Measurements from ENCODE around the gene PSPC1. TPM values are rescaled to one million over a fixed set of nuclear protein-coding genes. Genes with fewer than 3 reads are reported as not detected.
"Not testable (repeated sequence)": the region's sequence is repeated elsewhere in the genome, so short reads cannot be mapped to it uniquely, and the experiment has no call there.

Gene PSPC1
- total RNA-seq, 1 experiment from 2014 or later: 60.7 TPM

GRCh38 chr13:19695829-19696228 lies 86.9 kb downstream of the PSPC1 start:
- Mint-ChIP-seq H3K4me3 (ENCODE audit: low read depth, unreplicated experiment) (no peak overlapping the region), H3K27me3 (ENCODE audit: unreplicated experiment) (no peaks in the 10 kb centered on the region), H3K27ac (ENCODE audit: unreplicated experiment) (no peak overlapping the region), H3K36me3 (ENCODE audit: insufficient read depth, unreplicated experiment) (peaks cover 13% of the 10 kb centered on the region), H3K4me1 (ENCODE audit: low read depth, unreplicated experiment) (peaks cover 29% of the 10 kb centered on the region), H3K9me3 (ENCODE audit: low read depth, unreplicated experiment) (no peaks in the 10 kb centered on the region)
- CTCF ChIA-PET: no interaction called here
- no peak for TF ChIP-seq CTCF (IDR thresholded peaks at IDR 0.05; ENCODE audit: unreplicated experiment)
- intact Hi-C loops (cut with micrococcal nuclease; ENCODE audit: unreplicated experiment): no loop called here
- no peak for DNase-seq
- BruUV-seq (replicated peaks): no TSS peak

- Mint-ChIP-seq H3K27ac (ENCODE audit: unreplicated experiment) (no peak overlapping the region), H3K4me1 (ENCODE audit: low read depth, unreplicated experiment) (peaks cover 29% of the 10 kb centered on the region), H3K4me3 (ENCODE audit: low read depth, unreplicated experiment) (no peak overlapping the region), H3K9me3 (ENCODE audit: low read depth, unreplicated experiment) (no peaks in the 10 kb centered on the region), H3K36me3 (ENCODE audit: insufficient read depth, unreplicated experiment) (peaks cover 13% of the 10 kb centered on the region), H3K27me3 (ENCODE audit: unreplicated experiment) (no peaks in the 10 kb centered on the region)
- BruUV-seq (replicated peaks): no TSS peak
- DNase-seq: no peak
- CTCF ChIA-PET: no interaction called here
- intact Hi-C loops (cut with micrococcal nuclease; ENCODE audit: unreplicated experiment): no loop called here
- TF ChIP-seq CTCF (IDR thresholded peaks at IDR 0.05; ENCODE audit: unreplicated experiment): no peak
Observed at GRCh38 chr13:19695428-19695827, 87.3 kb downstream of the PSPC1 start.

GRCh38 chr13:19691447-19691846 lies 91.3 kb downstream of the PSPC1 start:
- intact Hi-C loops (cut with micrococcal nuclease; ENCODE audit: unreplicated experiment); BruUV-seq (replicated peaks); H3K27me3 Mint-ChIP-seq (ENCODE audit: unreplicated experiment); DNase-seq; CTCF ChIA-PET; H3K9me3 Mint-ChIP-seq (ENCODE audit: low read depth, unreplicated experiment); H3K4me3 Mint-ChIP-seq (ENCODE audit: low read depth, unreplicated experiment); H3K27ac Mint-ChIP-seq (ENCODE audit: unreplicated experiment): not testable (repeated sequence)
- H3K36me3 Mint-ChIP-seq (ENCODE audit: insufficient read depth, unreplicated experiment): peaks cover 13% of the 10 kb centered on the region
- H3K4me1 Mint-ChIP-seq (ENCODE audit: low read depth, unreplicated experiment): peaks cover 21% of the 10 kb centered on the region

- Mint-ChIP-seq H3K9me3 (ENCODE audit: low read depth, unreplicated experiment) (no peaks in the 10 kb centered on the region), H3K4me3 (ENCODE audit: low read depth, unreplicated experiment) (no peak overlapping the region), H3K27me3 (ENCODE audit: unreplicated experiment) (no peaks in the 10 kb centered on the region), H3K27ac (ENCODE audit: unreplicated experiment) (no peak overlapping the region), H3K4me1 (ENCODE audit: low read depth, unreplicated experiment) (peaks cover 16% of the 10 kb centered on the region), H3K36me3 (ENCODE audit: insufficient read depth, unreplicated experiment) (peaks cover 5% of the 10 kb centered on the region)
- no peak for TF ChIP-seq CTCF (IDR thresholded peaks at IDR 0.05; ENCODE audit: unreplicated experiment)
- CTCF ChIA-PET: no interaction called here
- no peak for DNase-seq
- intact Hi-C loops (cut with micrococcal nuclease; ENCODE audit: unreplicated experiment): no loop called here
- no TSS peak for BruUV-seq (replicated peaks)
Observed at GRCh38 chr13:19685437-19685836, 97.3 kb downstream of the PSPC1 start.

DNA sequence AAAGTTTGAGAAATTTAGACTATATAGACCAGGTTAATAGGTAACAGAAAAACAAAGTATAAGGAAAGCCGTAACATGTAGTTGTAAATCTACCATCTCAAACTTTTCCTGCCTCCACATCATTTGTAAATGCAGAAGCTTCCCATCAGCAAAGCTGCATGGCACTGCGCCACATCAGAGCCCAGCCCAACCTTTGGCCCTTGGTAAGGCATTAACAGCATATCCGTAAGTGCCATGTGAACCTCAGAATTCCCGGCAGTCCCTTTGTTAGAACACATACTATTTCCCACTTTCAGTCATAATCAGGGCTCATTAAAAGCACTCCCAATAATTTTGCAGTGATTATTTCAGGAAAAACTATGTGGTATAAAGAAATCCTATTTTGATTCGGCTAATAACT lies 97.7 kb downstream of the PSPC1 start:
- Mint-ChIP-seq H3K27me3 (ENCODE audit: unreplicated experiment) (no peaks in the 10 kb centered on the region), H3K4me1 (ENCODE audit: low read depth, unreplicated experiment) (peaks cover 16% of the 10 kb centered on the region), H3K9me3 (ENCODE audit: low read depth, unreplicated experiment) (no peaks in the 10 kb centered on the region), H3K27ac (ENCODE audit: unreplicated experiment) (no peak overlapping the region), H3K4me3 (ENCODE audit: low read depth, unreplicated experiment) (no peak overlapping the region), H3K36me3 (ENCODE audit: insufficient read depth, unreplicated experiment) (peaks cover 5% of the 10 kb centered on the region)
- CTCF ChIA-PET: no interaction called here
- no peak for TF ChIP-seq CTCF (IDR thresholded peaks at IDR 0.05; ENCODE audit: unreplicated experiment)
- BruUV-seq (replicated peaks): no TSS peak
- intact Hi-C loops (cut with micrococcal nuclease; ENCODE audit: unreplicated experiment): no loop called here
- no peak for DNase-seq
